Lung (tissue), 12 donors: ENCODE results near the gene GRK4. TPM values are rescaled to one million over a fixed set of nuclear protein-coding genes. Genes with fewer than 3 reads are reported as not detected.
A peak's percentile ranks its signal among the peaks of the same experiment; 100 is the strongest.

ENCODE experiments used
- ATAC-seq: fragments of 200-7000 bp; cut with Tn5 transposase; one replicate; pipeline ENCODE4 v1.9.1; 2020; ENCODE audit warnings: moderate number of reproducible peaks; ENCODE audit not compliant: insufficient read depth, low FRiP score
- DNase-seq, 3 donors: peaks; one replicate each; pipeline ENCODE4 v3.0.0-alpha.2; 2013 to 2017
- H3K27ac ChIP-seq, 2 donors: one replicate each; pipeline ENCODE4 v1.5.1; 2013; ENCODE audit warnings: mild to moderate bottlenecking in 2 of 2, moderate library complexity in 2 of 2, control low read depth in 1 of 2, inconsistent platforms in 1 of 2, low read depth in 1 of 2, low read length in 1 of 2
- H3K27me3 ChIP-seq, 3 donors: one replicate each; pipeline ENCODE4 v1.5.1; 2013; ENCODE audit warnings: low read length in 2 of 3; ENCODE audit not compliant: control insufficient read depth in 3 of 3, insufficient read depth in 3 of 3
- H3K36me3 ChIP-seq, 4 donors: one replicate each; pipeline ENCODE4 v1.5.1; 2013; ENCODE audit warnings: low read length in 4 of 4, mild to moderate bottlenecking in 1 of 4, moderate library complexity in 1 of 4; ENCODE audit not compliant: control insufficient read depth in 4 of 4, insufficient read depth in 4 of 4
- H3K4me1 ChIP-seq, 5 donors: one replicate each; pipeline ENCODE4 v1.5.1; 2013; ENCODE audit warnings: low read length in 5 of 5, mild to moderate bottlenecking in 2 of 5, moderate library complexity in 1 of 5; ENCODE audit not compliant: control insufficient read depth in 5 of 5, insufficient read depth in 5 of 5
- H3K4me3 ChIP-seq: one replicate; pipeline ENCODE4 v1.5.1; 2013; ENCODE audit warnings: mild to moderate bottlenecking, control low read depth, moderate library complexity
- H3K9ac ChIP-seq, 2 donors: one replicate each; pipeline ENCODE4 v1.5.1; 2013; ENCODE audit warnings: low read length in 2 of 2, control low read depth in 1 of 2; ENCODE audit not compliant: insufficient read depth in 1 of 2
- H3K9me3 ChIP-seq, 4 donors: one replicate each; pipeline ENCODE4 v1.5.1; 2013; ENCODE audit warnings: low read length in 3 of 4, mild to moderate bottlenecking in 1 of 4, moderate library complexity in 1 of 4; ENCODE audit not compliant: control insufficient read depth in 4 of 4, insufficient read depth in 3 of 4
- CTCF ChIP-seq: IDR thresholded peaks from 2 replicates; pipeline ENCODE4 v1.5.1; 2012; ENCODE audit warnings: mild to moderate bottlenecking; ENCODE audit errors: control extremely low read depth, extremely low read depth
- WGBS, 2 donors: extraction: QIAGEN DNeasy Blood & Tissue Kit; methylation state at CpG; one replicate each; pipeline ENCODE4 v1.1.7; 2013; 5-methylcytosine and 5-hydroxymethylcytosine counted together
- polyA plus RNA-seq, 2 donors: library from polyadenylated mRNA; stranded (reverse); fragments of 200-250 nt; gene quantifications; one replicate each; pipeline ENCODE4 v1.2.1, GENCODE V29; 2013
- total RNA-seq, 2 donors: library from RNA; depleted of rRNA in 1 of 2; stranded (reverse); fragments of >200 nt in 1 of 2; gene quantifications; one replicate each; pipeline ENCODE4 v1.2.1, GENCODE V29; 2014 to 2021
- donor health status: control.
- donor health status: control.
- donor health status: Bipolar disorder and iron deficiency.
- donor health status: healthy.
- donor health status: DM: yes; HTN: yes; CAD: no.

GRK4 gene
- total and polyA plus RNA-seq, 4 donors, result 1.8 to 6.7 (median 3.2) TPM

- no peaks in the 10 kb centered on the region for H3K27me3 ChIP-seq
- peak in 1 of 3 donors; percentile 6 for DNase-seq
- no peak overlapping the region for H3K9ac ChIP-seq
- no peaks in the 10 kb centered on the region for H3K9me3 ChIP-seq
- 92 to 93% methylated on average over 41 of the region's 41 CpGs for WGBS, 2 donors
- H3K4me1 ChIP-seq, result peaks cover 0 to 31% (median under 1%) of the 10 kb centered on the region in 5 donors
- peaks cover 10 to 63% (median 29%) of the 10 kb centered on the region in 4 donors for H3K36me3 ChIP-seq
- ATAC-seq, result no peak
- no peak overlapping the region for H3K27ac ChIP-seq
- no peak for TF ChIP-seq CTCF
- no peak overlapping the region for H3K4me3 ChIP-seq
Observed at GRCh38 chr4:2925931-2926860, 37.2 kb upstream of the GRK4 start.

GRCh38 chr4:2927016-2927695 is 36.2 kb upstream of the GRK4 start:
- DNase-seq, result peak in 1 of 3 donors; percentile 5
- TF ChIP-seq CTCF, result no peak
- Histone ChIP-seq H3K4me1 (peaks cover 0 to 40% (median 7%) of the 10 kb centered on the region in 5 donors), H3K9me3 (no peaks in the 10 kb centered on the region), H3K27me3 (no peaks in the 10 kb centered on the region), H3K36me3 (peaks cover 10 to 67% (median 33%) of the 10 kb centered on the region in 4 donors), H3K27ac (no peak overlapping the region), H3K4me3 (no peak overlapping the region), H3K9ac (no peak overlapping the region)
- WGBS, 2 donors, result 95 to 96% methylated on average over 18 of the region's 18 CpGs
- ATAC-seq, result no peak

GRCh38 chr4:2927696-2928075 is 35.7 kb upstream of the GRK4 start:
- no peaks in the 10 kb centered on the region for H3K9me3 ChIP-seq
- peaks cover 0 to 42% (median 12%) of the 10 kb centered on the region in 5 donors for H3K4me1 ChIP-seq
- 95 to 96% methylated on average over 12 of the region's 12 CpGs for WGBS, 2 donors
- TF ChIP-seq CTCF, result no peak
- no peak overlapping the region for H3K27ac ChIP-seq
- ATAC-seq, result no peak
- H3K9ac ChIP-seq, result no peak overlapping the region
- H3K36me3 ChIP-seq, result peaks cover 10 to 70% (median 33%) of the 10 kb centered on the region in 4 donors
- no peak overlapping the region for H3K4me3 ChIP-seq
- H3K27me3 ChIP-seq, result no peaks in the 10 kb centered on the region
- peak in 1 of 3 donors; percentile 6 for DNase-seq
